ENCODE data around the gene DNPH1.

GRCh38 chr6:43277306-43277642 lies 48.0 kb upstream of the DNPH1 start:
- TF ChIP-seq CTCF (IDR thresholded peaks at IDR 0.05 in 4 of 5, conservative IDR thresholded peaks at IDR 0.05 in 1 of 5) (no peak), POLR2A (IDR thresholded peaks at IDR 0.05) (no peak)
